SU-DHL-6 (cell line): ENCODE data around the gene CACNA2D4.

ENCODE experiments used
- H2AFZ ChIP-seq: fragments of 200-600 bp; sonication (generic); 2 replicates; pipeline ENCODE4 v1.6.1; 2014; ENCODE audit warnings: low read depth, mild to moderate bottlenecking, moderate library complexity, mixed read lengths, antibody characterized with exemption, low read length; ENCODE audit not compliant: severe bottlenecking
- H3F3A ChIP-seq: fragments of 200-600 bp; shearing (Covaris generic); 2 replicates; pipeline ENCODE4 v1.6.0; 2016; ENCODE audit warnings: antibody characterized with exemption, mild to moderate bottlenecking; ENCODE audit not compliant: insufficient read depth
- H3K27ac ChIP-seq: fragments of 200-600 bp; sonication (generic); 2 replicates; pipeline ENCODE4 v1.5.1; 2016; ENCODE audit warnings: low read depth, mild to moderate bottlenecking, low read length, moderate library complexity, mixed read lengths
- H3K27me3 ChIP-seq: fragments of 200-600 bp; sonication (generic), shearing (Covaris generic); 2 replicates; pipeline ENCODE4 v1.6.0; 2014; ENCODE audit warnings: mild to moderate bottlenecking, low read length
- H3K36me3 ChIP-seq: fragments of 200-600 bp; sonication (generic); 2 replicates; pipeline ENCODE4 v1.6.1; 2014; ENCODE audit warnings: mild to moderate bottlenecking, low read length, mixed read lengths
- H3K4me2 ChIP-seq: fragments of 300-600, 200-600 bp; shearing (Covaris generic), sonication (generic); 2 replicates; pipeline ENCODE4 v1.6.0; 2014; ENCODE audit warnings: low read length, low read depth, mild to moderate bottlenecking; ENCODE audit not compliant: poor library complexity, severe bottlenecking
- H3K4me3 ChIP-seq: fragments of 200-600 bp; sonication (generic); 2 replicates; pipeline ENCODE4 v1.5.1; 2014; ENCODE audit warnings: antibody characterized with exemption, low read length, mild to moderate bottlenecking, mixed read lengths; ENCODE audit not compliant: insufficient read depth, poor library complexity, severe bottlenecking
- H3K79me2 ChIP-seq: fragments of 200-600 bp; sonication (generic); 2 replicates; pipeline ENCODE4 v1.6.1; 2014; ENCODE audit warnings: mild to moderate bottlenecking, low read length, moderate library complexity; ENCODE audit not compliant: insufficient read depth
- H3K9ac ChIP-seq: fragments of 200-600 bp; sonication (generic); 2 replicates; pipeline ENCODE4 v1.7.0; 2014; ENCODE audit warnings: mild to moderate bottlenecking, low read length
- H3K9me2 ChIP-seq: fragments of 200-600 bp; sonication (generic); replicated peaks from 2 replicates; pipeline ENCODE4 v1.6.1; 2014; ENCODE audit warnings: low read length; ENCODE audit not compliant: insufficient read depth
- H3K9me3 ChIP-seq: fragments of 200-600 bp; sonication (generic); 2 replicates; pipeline ENCODE4 v1.6.1; 2014; ENCODE audit warnings: low read length, mixed read lengths; ENCODE audit not compliant: insufficient read depth
- H4K20me1 ChIP-seq: fragments of 200-600 bp; sonication (generic); 2 replicates; pipeline ENCODE4 v1.6.1; 2014; ENCODE audit warnings: low read depth, mild to moderate bottlenecking, antibody characterized with exemption, low read length, moderate library complexity, mixed read lengths
- EZH2phosphoT487 ChIP-seq: fragments of 200-600 bp; sonication (generic), shearing (Covaris generic); conservative IDR thresholded peaks from 2 replicates; pipeline ENCODE4 v1.6.1; 2018; ENCODE audit warnings: mild to moderate bottlenecking, antibody characterized with exemption, low read length, moderate library complexity, mixed read lengths
- TF ChIP-seq, protein P1 (sequence below): fragments of 200-600 bp; sonication (generic); IDR thresholded peaks from one replicate; pipeline ENCODE4 v1.5.1; 2017; ENCODE audit warnings: antibody characterized with exemption, mild to moderate bottlenecking, low read length, moderate library complexity; ENCODE audit not compliant: insufficient read depth, poor library complexity, severe bottlenecking

The CACNA2D4 gene

GRCh38 chr12:1782215-1782614 lies 136.2 kb downstream of the CACNA2D4 start:
- H3K4me3 ChIP-seq: no peak overlapping the region
- no peaks in the 10 kb centered on the region for H3K9me3 ChIP-seq
- no peak overlapping the region for H3K27ac ChIP-seq
- H3K4me2 ChIP-seq: no peak overlapping the region
- peaks cover 18% of the 10 kb centered on the region; the same call in 1 of the 2 replicates for H3K36me3 ChIP-seq
- no peaks in the 10 kb centered on the region for H3K79me2 ChIP-seq
- H3K9ac ChIP-seq: no peak overlapping the region
- H3K9me2 ChIP-seq: no peaks in the 10 kb centered on the region
- TF ChIP-seq EZH2phosphoT487: no peak
- TF ChIP-seq, protein P1, sequence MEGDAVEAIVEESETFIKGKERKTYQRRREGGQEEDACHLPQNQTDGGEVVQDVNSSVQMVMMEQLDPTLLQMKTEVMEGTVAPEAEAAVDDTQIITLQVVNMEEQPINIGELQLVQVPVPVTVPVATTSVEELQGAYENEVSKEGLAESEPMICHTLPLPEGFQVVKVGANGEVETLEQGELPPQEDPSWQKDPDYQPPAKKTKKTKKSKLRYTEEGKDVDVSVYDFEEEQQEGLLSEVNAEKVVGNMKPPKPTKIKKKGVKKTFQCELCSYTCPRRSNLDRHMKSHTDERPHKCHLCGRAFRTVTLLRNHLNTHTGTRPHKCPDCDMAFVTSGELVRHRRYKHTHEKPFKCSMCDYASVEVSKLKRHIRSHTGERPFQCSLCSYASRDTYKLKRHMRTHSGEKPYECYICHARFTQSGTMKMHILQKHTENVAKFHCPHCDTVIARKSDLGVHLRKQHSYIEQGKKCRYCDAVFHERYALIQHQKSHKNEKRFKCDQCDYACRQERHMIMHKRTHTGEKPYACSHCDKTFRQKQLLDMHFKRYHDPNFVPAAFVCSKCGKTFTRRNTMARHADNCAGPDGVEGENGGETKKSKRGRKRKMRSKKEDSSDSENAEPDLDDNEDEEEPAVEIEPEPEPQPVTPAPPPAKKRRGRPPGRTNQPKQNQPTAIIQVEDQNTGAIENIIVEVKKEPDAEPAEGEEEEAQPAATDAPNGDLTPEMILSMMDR: no peak
- H4K20me1 ChIP-seq: no peaks in the 10 kb centered on the region
- H2AFZ ChIP-seq: no peak overlapping the region
- no peaks in the 10 kb centered on the region for H3F3A ChIP-seq
- H3K27me3 ChIP-seq: no peaks in the 10 kb centered on the region

DNA sequence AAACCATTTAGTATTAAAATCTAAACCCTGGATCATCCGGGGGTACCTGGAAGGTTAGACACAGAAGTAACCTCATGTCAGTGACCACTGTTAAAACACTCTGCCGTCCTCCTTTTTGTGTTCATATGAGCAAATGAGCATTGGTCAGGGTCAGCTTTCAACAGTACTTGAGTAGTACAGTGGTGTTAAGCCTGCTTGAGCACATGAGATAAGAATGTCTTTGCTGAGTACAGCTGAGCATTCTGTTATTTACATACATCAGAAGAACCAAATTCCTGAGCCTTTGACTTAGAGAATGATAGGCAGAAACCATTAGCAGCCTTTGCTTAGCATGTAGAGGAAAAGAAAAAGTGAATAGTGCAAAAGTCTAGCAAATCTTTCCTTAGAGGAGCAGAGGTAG lies 136.7 kb downstream of the CACNA2D4 start:
- no peaks in the 10 kb centered on the region for H4K20me1 ChIP-seq
- H3K4me3 ChIP-seq: no peak overlapping the region
- H3K4me2 ChIP-seq: no peak overlapping the region

DNA sequence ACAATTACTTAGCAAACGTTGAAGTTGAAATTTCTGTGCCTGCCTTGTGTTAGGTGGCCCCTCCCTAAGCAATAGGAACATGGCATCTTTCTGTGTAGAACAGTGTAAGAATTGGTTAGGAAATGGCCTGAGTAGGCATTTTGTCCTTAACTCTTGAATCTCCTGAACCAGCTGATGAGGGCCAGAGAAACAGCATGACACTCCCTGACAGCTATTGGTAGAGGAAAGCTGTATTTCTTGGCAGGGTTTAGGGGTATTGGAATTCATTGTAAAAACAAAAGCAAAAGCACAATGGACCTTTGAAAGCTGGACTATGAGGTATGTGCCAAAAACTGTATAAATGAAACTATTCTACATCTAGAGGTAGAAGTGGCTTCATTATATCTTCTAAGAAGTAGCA lies 138.7 kb downstream of the CACNA2D4 start:
- Histone ChIP-seq H3K27ac (no peak overlapping the region), H3K4me3 (no peak overlapping the region), H3K9ac (no peak overlapping the region), H4K20me1 (no peaks in the 10 kb centered on the region; the same call in 1 of the 2 replicates), H3K79me2 (no peaks in the 10 kb centered on the region), H2AFZ (no peak overlapping the region), H3K27me3 (no peaks in the 10 kb centered on the region), H3F3A (no peaks in the 10 kb centered on the region), H3K4me2 (no peak overlapping the region), H3K9me3 (no peaks in the 10 kb centered on the region), H3K9me2 (no peaks in the 10 kb centered on the region), H3K36me3 (peaks cover 18% of the 10 kb centered on the region; the same call in 1 of the 2 replicates)
- TF ChIP-seq, protein P1: no peak
- TF ChIP-seq EZH2phosphoT487: no peak

More for the DNA sequence above, 136.7 kb downstream of the CACNA2D4 start:
- H3K9me3 ChIP-seq: no peaks in the 10 kb centered on the region
- no peak overlapping the region for H3K27ac ChIP-seq
- no peaks in the 10 kb centered on the region for H3K9me2 ChIP-seq
- H3K79me2 ChIP-seq: no peaks in the 10 kb centered on the region
- no peaks in the 10 kb centered on the region for H3K27me3 ChIP-seq
- no peaks in the 10 kb centered on the region for H3F3A ChIP-seq
- TF ChIP-seq, protein P1: no peak
- no peak for TF ChIP-seq EZH2phosphoT487
- H3K36me3 ChIP-seq: peaks cover 18% of the 10 kb centered on the region; the same call in 1 of the 2 replicates
- no peak overlapping the region for H2AFZ ChIP-seq
- no peak overlapping the region for H3K9ac ChIP-seq
